HG03135 (cell line): ENCODE results near the gene PRELID3B.

Experiments used
- ATAC-seq: cut with Tn5 transposase; IDR thresholded peaks from one replicate; pipeline ENCODE4 v1.9.1; 2021; ENCODE audit warnings: mild to moderate bottlenecking, moderate library complexity; ENCODE audit not compliant: unreplicated experiment

The PRELID3B gene

GRCh38 chr20:59010995-59011873, 31.4 kb downstream of the PRELID3B start:
- no peak for ATAC-seq

- no peak for ATAC-seq
Observed at GRCh38 chr20:59010321-59010994, 32.1 kb downstream of the PRELID3B start.

GRCh38 chr20:59008715-59009336, 33.8 kb downstream of the PRELID3B start:
- ATAC-seq, result no peak

- ATAC-seq, result peak; percentile 34
Observed at GRCh38 chr20:59007665-59008511, 34.7 kb downstream of the PRELID3B start.

- ATAC-seq, result no peak
Observed at GRCh38 chr20:59006864-59007664, 35.5 kb downstream of the PRELID3B start, which contains the start of gene CTSZ. TSS of gene CTSZ (minus strand) at chr20:59007254. CDS start at chr20:59007128, 126 bp downstream.

GRCh38 chr20:59006167-59006863, 36.3 kb downstream of the PRELID3B start:
- ATAC-seq, result no peak

GRCh38 chr20:59005523-59006166, 36.9 kb downstream of the PRELID3B start:
- ATAC-seq, result no peak

- ATAC-seq, result peak; percentile 53
Observed at GRCh38 chr20:59004763-59005522, 37.6 kb downstream of the PRELID3B start.

- ATAC-seq, result no peak
Observed at GRCh38 chr20:59004493-59004762, 38.2 kb downstream of the PRELID3B start.

GRCh38 chr20:59003836-59004492, 38.6 kb downstream of the PRELID3B start:
- ATAC-seq, result no peak

- no peak for ATAC-seq
Observed at GRCh38 chr20:59002874-59003399, 39.6 kb downstream of the PRELID3B start.

- no peak for ATAC-seq
Observed at GRCh38 chr20:59002388-59002787, 40.2 kb downstream of the PRELID3B start.

- ATAC-seq, result no peak
Observed at GRCh38 chr20:59001449-59002171, 41.0 kb downstream of the PRELID3B start.

- ATAC-seq, result no peak
Observed at GRCh38 chr20:59001068-59001448, 41.5 kb downstream of the PRELID3B start.

- no peak for ATAC-seq
Observed at GRCh38 chr20:59000326-59000725, 42.3 kb downstream of the PRELID3B start.

- ATAC-seq, result no peak
Observed at GRCh38 chr20:58998656-58999055, 43.9 kb downstream of the PRELID3B start.
